HG03045 (cell line): ENCODE measurements around the gene PDHX.
"Not testable (repeated sequence)": the region's sequence is repeated elsewhere in the genome, so short reads cannot be mapped to it uniquely, and the experiment has no call there.

ENCODE experiments used
- ATAC-seq: cut with Tn5 transposase; IDR thresholded peaks from one replicate; pipeline ENCODE4 v1.9.1; 2021; ENCODE audit warnings: mild to moderate bottlenecking, moderate library complexity; ENCODE audit not compliant: unreplicated experiment

Gene PDHX

GRCh38 chr11:34916015-34916842 is at the start of gene PDHX, which contains the start of gene APIP:
Gene PDHX, plus strand, starts transcription at chr11:34916618. Its CDS starts 38 bp downstream, at chr11:34916656.
Gene APIP, minus strand, starts transcription at chr11:34916379. Its CDS starts 95 bp downstream, at chr11:34916284.
- ATAC-seq, result peak; percentile 96

GRCh38 chr11:34869425-34869824 is 47.0 kb upstream of the PDHX start:
- ATAC-seq, result no peak

- no peak for ATAC-seq
Measured at GRCh38 chr11:34870548-34871196, 45.7 kb upstream of the PDHX start.

DNA sequence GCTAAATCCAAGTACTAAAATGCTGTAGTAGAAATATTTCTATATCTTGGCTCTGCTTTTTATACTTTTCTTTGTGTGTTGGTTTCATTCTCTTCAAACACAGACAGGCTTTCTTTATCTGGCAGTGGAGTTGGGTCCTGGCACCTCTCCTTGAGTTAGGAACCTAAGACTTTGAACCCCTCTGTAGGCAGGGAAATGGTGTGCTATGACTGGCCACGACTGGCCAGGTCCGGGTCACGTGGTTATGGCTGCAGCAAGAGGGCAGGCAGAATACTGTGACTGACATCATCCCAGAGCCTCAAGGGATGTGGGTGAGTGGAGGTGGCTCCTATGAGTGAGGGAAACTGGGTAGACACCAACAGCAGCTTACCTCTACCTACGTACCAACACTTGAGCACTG is 42.2 kb upstream of the PDHX start:
- ATAC-seq, result no peak

- no peak for ATAC-seq
Measured at GRCh38 chr11:34877375-34877975, 38.9 kb upstream of the PDHX start.

DNA sequence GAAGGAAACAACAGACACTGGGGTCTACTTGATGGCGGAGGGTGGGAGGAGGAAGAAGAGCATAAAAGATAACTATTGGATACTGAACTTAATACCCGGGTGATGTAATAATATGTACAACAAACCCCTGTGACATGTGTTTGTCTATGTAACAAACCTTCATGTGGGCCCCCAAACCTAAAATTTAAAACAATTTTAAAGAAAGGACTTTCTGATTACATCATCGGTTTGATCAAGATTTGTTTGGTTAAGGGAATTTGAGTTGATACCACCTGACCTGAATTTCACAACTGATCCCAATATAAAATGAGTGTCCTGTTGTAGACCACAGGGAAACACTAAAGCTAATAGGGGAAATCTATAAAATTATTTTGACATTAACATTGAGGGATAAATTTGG is 34.5 kb upstream of the PDHX start:
- ATAC-seq, result no peak

DNA sequence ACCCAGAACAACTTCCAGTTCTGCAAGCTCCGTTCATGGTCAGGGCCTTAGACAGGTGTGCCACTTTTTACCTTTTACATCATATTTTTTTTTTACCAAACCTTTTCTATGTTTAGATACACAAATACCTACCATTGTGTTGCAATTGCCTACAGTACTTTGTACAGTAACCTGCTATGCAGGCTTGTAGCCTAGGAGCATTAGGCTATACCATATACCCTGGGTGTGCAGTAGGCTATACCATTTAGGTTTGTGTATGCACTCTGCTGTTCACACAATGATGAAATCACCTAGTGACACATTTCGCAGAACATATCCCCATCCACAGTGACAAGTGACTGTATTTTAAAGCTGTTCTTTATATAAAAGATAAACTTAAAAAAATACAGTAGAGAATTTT is 29.8 kb upstream of the PDHX start:
- no peak for ATAC-seq

DNA sequence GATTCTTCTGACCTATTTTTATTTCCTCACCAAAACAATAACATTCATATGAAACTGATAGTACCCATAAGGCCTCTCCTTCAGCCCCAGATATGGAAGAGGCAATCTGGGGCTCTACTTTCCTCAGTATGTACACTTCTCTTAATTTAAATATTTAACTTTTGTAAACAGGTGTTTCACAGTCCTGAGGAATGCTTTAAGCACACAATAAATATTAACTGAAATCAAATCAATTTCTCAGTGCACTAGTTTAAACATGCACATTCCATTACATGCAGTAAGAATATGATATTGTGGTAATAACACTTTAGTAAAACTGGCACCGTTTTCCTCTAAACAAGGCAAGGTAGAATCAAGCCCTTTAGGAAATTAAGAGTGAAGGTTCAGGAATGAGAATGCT is 29.2 kb upstream of the PDHX start:
- ATAC-seq, result no peak

DNA sequence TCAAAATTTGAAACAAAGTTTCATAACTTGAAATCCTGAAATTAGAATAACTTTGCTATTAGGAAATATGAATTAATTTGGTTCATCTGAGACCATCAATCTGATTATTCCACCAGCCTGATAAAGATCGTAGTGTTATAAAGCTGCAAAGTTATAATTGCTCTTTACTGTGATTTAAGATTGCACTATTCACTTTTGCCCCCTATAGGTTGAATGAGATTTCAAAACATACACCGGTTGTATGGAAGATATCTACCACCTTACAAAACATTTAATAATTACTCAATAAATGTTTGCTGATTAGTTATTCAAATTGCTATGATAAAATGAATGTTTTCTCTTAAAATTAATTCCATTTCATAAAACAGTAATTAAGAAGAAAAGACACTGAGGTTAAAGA is 26.3 kb upstream of the PDHX start:
- no peak for ATAC-seq

DNA sequence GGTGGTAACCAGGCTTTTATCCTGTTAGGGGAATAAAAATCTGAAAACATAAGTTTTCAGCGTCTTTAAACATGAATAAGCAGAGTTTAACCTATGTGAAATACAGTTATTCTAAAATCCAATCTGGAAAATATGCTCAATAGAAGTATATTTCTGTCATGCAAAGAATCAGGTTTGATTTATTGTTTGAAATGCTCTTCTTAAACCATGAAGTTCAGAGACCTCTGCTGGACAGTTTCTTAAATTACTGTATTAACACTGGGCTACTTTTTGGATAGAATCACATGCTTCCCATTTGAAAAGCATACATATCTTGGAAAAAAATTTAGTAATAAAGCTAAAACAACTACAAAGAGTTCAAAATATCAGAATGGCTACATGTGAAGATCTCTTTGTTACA is 25.6 kb upstream of the PDHX start:
- ATAC-seq, result no peak

DNA sequence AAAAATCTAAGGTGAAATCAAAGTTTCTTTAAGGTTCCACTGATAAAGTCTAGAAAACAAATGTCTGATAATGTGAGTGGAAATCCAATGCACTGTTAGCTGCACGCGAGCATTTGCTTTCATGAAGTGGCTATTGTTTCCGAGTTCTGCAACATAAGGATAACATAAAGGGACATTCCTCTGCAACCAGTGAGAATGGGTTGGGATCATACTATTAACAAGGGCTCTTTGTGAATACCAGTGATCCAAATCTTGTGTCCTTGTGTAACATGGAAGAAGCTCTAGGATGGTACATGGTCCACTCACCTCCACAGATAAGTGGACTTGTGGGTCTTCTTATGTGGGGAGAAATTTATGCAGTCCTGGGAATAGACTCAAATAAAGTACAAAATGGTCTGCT is 24.8 kb upstream of the PDHX start:
- ATAC-seq, result no peak

GRCh38 chr11:34893416-34893815 is 23.0 kb upstream of the PDHX start:
- ATAC-seq, result no peak

- not testable (repeated sequence) for ATAC-seq
Measured at GRCh38 chr11:34896191-34896590, 20.2 kb upstream of the PDHX start.

DNA sequence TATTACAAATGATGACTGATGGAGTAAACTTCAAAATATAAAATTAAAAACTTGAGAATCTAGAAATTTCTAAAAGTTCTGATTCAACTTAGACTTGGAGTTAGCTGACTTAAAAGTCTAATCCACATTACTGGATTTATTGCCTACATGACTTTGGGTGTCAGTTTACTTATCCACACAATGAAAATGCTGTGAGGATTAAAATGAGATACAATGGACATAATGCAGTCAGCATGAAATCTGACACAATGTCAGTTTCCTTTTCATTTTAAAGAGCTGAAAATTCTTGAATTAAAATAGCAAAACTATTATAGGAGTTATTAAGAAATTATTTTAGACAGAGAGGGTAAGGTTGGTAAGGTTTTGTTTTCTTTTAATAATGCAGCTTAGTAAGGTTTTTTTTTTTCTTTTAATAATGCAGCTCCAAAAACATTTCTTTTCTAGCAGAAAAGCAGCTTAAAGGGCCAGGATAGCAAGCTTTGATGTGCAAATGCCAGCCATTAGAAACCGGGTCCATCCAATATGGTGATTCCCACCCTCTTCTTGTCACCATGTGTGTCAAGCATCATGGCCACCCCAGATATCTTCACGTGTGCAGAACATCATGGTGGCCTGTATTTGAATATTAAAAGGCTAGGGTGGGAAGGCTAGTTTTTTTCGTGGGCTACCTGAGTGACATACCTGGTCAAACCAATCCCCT is 19.1 kb upstream of the PDHX start:
- no peak for ATAC-seq

DNA sequence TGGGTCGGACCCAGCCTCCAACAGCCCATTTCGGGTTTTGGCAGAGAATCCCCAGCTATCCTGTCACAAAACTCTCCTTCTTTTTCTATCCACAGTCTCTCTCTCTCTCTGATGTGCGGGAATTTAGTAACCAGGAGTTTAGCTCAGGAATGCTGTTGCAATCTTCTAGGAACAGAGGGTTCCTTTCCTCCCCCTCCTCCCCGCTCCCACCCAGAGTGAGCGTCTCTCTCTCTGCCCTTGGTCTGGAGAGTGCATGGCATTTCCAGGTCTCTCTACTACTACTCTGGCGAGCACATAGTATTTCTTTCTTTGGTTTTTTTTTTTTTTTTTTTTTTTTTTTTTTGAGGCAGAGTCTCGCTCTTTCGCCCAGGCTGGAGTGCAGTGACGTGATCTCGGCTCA is 17.9 kb upstream of the PDHX start:
- no peak for ATAC-seq

DNA sequence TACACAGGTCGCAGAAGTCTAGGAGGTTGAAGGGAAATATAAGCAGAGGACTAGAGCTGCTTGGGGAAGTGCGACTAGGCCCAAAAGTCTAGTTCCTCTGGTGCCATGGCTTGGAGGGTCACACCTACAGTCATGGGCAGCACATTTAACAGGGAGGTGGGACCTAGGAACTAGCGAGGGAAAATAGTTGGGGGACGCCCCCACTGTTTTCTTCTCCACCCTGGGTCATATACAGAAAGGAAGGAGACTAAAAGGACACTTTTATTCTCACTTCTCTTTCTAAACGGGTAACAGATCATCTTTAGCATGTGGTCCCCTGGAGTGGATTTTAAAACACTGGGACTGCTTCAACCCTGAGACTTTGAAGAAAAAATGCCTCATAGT is 16.8 kb upstream of the PDHX start:
- ATAC-seq, result no peak

GRCh38 chr11:34904421-34904955 is 11.9 kb upstream of the PDHX start:
- no peak for ATAC-seq

DNA sequence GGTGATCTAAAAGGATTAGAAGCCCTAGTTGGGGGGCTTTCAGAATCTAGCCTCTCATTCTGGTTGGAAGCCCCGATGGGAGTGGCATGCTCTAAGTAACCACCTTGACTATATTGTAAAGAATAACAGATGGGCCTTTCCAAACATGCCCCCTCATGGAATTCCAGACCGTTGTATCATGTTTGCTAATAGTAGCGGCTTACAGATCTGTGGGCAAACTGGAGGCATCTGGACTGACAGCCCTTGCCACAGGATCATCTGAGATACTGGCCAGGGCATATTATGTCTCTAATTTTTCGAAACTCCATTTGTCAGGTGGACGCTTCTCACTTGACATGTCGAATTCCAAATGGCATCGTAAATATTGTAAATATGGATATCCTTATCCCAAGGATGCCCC is 10.8 kb upstream of the PDHX start:
- no peak for ATAC-seq

DNA sequence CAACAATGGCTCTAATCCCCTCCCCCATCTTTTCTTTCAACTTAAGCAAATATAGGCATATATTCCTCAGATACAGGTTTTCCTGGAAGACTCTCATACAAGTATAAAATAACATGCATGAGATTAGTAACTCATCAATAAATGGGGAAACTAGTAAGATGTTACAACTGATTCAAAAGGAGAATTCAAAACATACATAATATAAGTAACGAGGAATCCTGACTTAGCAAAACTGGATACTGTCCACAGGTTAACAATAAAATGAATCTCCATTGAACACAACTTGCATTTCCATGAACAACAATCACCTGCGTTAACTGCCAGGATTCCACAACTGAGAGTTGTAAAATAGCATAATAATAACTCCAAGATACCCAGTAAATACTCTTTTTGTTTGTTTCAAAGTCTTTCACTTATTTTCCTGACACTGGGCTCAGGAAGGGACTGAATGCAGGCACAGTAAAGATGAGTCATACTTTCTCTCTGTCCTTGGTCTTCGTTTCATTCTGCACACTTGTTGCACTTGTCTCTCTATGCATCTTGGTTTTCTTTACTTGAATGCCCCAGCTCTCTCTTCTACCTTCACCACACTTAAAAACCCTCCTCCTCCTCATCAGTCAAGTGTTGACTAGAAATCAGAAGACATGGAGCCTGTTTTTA is 8.4 kb upstream of the PDHX start:
- ATAC-seq, result no peak

DNA sequence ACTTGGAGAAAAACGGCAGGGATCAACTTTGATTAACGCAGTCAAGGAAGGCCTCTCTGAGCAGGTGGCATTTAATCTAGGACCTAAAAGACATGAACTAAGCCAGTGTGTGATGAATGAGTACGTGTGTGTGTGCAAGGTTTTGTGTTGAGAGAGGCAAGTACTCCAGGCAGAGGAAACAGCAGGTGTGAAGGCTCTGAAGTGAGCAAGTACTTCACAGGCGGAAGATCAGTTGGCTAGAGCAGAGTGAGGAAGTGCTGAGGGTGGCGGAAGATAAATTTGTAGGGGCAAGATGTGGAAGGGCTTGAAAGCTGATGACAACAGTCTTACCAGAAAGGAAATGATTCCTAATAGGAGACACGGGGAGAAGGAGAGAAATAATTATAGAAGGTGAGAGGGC is 7.0 kb upstream of the PDHX start:
- ATAC-seq, result no peak

DNA sequence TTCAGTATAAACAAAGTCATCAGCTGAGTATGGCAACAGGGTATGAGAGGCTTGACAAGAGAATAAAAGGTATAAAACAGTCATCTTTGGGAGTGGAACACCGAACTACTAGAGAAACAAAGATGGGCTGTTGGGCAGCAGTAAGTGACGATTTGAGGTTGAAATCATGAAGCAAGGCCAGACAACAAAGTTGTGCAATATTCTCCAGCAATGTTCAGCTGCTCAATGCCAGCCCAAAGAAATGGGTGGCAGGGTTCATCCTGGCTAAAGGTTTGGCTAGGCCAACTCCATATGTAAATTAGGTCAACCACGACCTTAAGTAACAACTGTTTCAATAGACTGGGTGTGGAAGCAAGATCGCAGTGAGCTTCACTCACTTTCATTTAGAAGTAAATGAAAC is 6.5 kb upstream of the PDHX start:
- no peak for ATAC-seq
